D721Med (cell line): ENCODE results near the gene PLCH2.
A peak's percentile ranks its signal among the peaks of the same experiment; 100 is the strongest.

ENCODE experiments used
- DNase-seq: peaks from one replicate; pipeline ENCODE4 v3.0.0; 2011; ENCODE audit warnings: low spot score; ENCODE audit not compliant: insufficient read length
- FAIRE-seq: peaks from 2 replicates; lab custom pipeline; 2011; peaks lifted over from hg19 to GRCh38; lab: Jason Lieb, UNC
- TF ChIP-seq, protein P1 (sequence below): IDR thresholded peaks from 2 replicates; pipeline ENCODE4 v1.5.1; 2012; ENCODE audit warnings: mild to moderate bottlenecking, control low read depth; ENCODE audit not compliant: insufficient read depth; ENCODE audit errors: missing control alignments

PLCH2 gene

DNA sequence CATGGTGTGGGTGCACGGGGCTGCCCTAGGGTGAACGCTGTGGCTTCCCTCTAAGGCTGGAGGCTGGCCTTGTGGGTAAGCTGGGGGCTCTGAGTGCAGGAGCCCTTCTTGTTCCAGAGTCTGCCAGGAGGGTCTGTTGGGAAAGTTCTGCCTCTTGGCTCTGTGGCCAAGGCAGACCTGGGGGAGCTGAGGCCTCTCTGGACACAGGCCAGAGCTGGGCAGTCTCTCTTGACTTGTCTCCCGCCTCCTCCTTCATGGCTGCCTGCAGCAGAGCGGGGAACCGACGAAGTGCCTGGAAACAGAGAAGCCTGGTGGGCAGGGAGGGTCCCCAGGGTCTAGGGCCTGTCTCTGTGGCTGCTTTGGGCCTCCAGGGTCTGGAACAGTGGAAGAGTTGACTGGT lies 33.4 kb upstream of the PLCH2 start:
- no peak for FAIRE-seq
- TF ChIP-seq, protein P1, sequence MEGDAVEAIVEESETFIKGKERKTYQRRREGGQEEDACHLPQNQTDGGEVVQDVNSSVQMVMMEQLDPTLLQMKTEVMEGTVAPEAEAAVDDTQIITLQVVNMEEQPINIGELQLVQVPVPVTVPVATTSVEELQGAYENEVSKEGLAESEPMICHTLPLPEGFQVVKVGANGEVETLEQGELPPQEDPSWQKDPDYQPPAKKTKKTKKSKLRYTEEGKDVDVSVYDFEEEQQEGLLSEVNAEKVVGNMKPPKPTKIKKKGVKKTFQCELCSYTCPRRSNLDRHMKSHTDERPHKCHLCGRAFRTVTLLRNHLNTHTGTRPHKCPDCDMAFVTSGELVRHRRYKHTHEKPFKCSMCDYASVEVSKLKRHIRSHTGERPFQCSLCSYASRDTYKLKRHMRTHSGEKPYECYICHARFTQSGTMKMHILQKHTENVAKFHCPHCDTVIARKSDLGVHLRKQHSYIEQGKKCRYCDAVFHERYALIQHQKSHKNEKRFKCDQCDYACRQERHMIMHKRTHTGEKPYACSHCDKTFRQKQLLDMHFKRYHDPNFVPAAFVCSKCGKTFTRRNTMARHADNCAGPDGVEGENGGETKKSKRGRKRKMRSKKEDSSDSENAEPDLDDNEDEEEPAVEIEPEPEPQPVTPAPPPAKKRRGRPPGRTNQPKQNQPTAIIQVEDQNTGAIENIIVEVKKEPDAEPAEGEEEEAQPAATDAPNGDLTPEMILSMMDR, result no peak
- DNase-seq, result no peak

DNA sequence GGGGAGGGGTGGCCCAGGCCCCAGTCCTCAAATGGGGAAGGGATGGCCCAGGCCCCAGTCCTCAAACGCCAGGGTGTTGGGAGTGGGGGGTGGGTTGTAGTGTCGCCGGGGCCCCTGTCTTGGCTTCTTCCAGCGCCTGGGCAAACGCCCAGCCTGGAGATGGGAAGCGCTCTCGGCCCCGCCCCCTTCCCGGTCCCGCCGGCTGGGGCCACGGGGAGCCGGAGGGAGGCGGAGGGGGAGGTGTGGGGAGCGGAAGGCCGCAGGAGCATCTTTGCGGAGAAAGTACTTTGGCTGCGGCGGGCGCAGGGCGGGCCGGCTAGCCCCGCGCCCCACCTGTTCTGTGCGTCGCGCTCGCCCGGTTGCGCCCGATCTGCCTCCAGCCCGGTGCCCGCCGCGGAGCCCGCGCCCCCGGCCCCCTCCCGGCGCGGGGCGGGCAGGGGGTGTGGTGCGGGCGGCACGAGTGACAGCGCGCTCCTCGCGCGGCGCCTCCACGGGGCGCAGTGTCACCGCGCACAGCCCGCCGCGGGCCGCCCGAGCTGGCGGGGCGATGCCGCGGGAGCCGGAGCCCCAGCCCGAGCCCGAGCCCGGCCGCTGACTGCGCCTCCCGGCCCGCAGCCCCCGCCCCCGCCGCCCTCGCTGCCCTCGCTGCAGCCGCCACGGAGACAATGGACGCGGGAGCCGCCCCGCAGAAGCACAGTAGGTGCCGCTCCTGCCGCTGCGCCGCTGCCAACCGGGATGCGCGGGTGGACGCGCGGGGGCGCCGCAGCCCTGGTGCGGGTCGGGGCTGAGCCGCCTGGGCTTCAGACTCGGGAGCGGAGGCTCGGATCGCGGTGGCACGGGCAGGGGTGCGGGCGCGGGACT lies 32.6 kb upstream of the PLCH2 start:
- TF ChIP-seq, protein P1, result peak; percentile 73
- no peak for FAIRE-seq
- no peak for DNase-seq

DNA sequence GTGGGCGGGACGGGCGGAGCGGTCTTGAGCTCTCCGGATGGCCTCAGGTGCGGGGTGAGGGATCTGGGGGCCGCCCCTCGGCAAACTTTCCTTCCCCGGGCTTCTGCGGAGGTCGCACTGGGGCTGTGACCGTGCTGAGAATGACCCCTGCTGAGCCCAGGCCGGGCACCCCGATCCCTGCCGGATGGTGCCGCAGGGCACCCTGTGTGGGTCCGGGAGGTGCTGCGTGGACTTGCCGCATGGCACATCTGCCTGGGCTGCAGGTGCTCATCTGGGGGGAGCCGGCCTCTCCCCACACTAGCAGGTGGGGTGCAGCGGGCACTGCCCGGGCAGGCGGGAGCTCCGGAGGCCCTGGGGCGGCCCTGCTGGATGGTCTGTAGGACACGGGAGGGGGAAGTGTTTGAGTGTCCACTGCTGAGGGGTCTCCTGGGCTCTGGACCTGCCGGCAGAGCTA lies 31.9 kb upstream of the PLCH2 start:
- no peak for DNase-seq
- TF ChIP-seq, protein P1, result no peak
- FAIRE-seq, result no peak

DNA sequence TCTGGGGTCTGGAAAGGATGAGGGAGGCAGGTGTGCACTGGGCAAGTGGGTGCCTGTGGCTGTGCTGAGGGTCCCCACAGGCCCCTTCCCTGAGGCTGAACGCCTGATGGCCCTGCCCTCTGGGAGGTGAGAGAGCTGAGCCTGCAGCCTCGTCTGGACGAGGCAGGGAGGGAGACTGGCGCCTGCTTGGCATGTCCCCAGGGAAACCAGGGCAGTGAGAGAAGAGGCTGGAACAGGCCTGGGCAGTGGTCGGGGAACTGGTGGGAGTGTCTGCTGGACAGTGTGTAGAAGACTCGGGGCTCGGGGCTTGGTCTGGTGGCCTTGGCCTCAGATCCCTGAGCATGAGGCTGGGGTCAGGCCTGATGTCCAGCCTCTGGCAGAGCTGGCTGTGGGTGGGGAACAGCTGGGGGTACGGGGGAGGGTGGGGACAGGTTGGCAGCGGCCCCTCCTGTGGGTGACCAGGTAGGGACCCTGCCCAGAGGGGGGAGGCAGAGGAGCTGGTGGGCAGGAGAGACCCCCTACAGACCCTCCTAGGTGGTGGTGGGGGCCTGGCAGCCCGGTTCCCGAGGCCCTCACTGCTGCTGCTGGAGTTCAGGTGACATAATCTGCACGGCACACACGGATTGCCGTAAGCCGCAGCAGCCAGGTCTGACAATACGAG lies 30.8 kb upstream of the PLCH2 start:
- no peak for FAIRE-seq
- TF ChIP-seq, protein P1, result no peak
- DNase-seq, result no peak

DNA sequence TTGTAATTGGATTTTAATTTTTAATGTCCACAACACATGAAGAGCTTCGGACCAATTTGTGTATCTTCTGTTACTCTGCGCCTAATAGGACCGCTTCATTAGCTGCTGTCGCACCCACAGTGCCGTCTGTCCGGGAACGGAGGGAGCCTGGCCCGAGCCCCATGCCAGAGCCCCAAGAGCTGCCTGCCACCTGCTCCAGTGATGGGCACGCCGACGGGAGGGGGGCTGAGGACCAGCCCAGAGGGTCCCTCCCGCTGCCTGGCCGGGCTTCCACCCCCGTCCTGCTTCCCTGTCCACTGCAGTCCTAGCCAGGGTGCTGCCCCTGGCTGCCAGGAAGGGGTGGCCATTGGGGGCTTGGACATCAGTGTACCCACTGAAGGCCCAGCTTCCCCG lies 30.3 kb upstream of the PLCH2 start:
- DNase-seq (no peak), FAIRE-seq (no peak)
- TF ChIP-seq, protein P1, result no peak

DNA sequence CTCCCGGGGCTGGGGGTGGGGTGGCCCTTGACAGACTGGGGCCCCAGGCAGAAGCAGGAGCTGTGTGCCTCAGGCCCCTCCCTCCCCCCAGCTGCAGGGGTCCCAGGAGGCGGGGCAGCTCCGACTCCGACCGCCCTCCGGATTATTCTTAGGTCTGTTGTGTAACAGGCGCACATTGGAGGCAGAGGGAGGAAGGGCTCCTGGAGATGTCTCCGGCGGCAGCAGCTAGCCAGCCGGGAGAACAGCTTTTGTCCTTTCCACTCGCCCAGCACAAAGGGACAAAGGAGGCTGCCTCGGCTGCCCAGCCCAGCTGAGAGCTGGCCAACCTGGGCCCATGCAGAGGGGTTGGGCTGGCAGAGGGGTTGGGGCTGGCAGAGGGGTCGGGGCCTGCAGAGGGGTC lies 29.7 kb upstream of the PLCH2 start:
- TF ChIP-seq, protein P1, result no peak
- no peak for DNase-seq
- no peak for FAIRE-seq
